IPS-18a (cell line): ENCODE data around the gene UTS2B.

ENCODE experiments used
- H3K27ac ChIP-seq: one replicate; pipeline ENCODE4 v1.5.1; 2013; ENCODE audit warnings: low read length
- H3K27me3 ChIP-seq: one replicate; pipeline ENCODE4 v1.6.1; 2013; ENCODE audit warnings: mild to moderate bottlenecking, low read length; ENCODE audit not compliant: control insufficient read depth, insufficient read depth
- H3K36me3 ChIP-seq: one replicate; pipeline ENCODE4 v1.6.1; 2013; ENCODE audit warnings: low read depth, low read length; ENCODE audit not compliant: control insufficient read depth
- H3K4me1 ChIP-seq: one replicate; pipeline ENCODE4 v1.6.1; 2013; ENCODE audit warnings: low read depth, low read length; ENCODE audit not compliant: control insufficient read depth
- H3K4me3 ChIP-seq: one replicate; pipeline ENCODE4 v1.5.1; 2013; ENCODE audit warnings: low read length
- H3K9ac ChIP-seq: one replicate; pipeline ENCODE4 v1.6.1; 2013; ENCODE audit warnings: mild to moderate bottlenecking, low read length, moderate library complexity
- H3K9me3 ChIP-seq: one replicate; pipeline ENCODE4 v1.6.1; 2013; ENCODE audit warnings: low read depth, low read length; ENCODE audit not compliant: control insufficient read depth

UTS2B gene

GRCh38 chr3:191269289-191270085 lies 60.8 kb downstream of the UTS2B start:
- no peaks in the 10 kb centered on the region for H3K27me3 ChIP-seq
- no peaks in the 10 kb centered on the region for H3K36me3 ChIP-seq
- H3K4me1 ChIP-seq = no peaks in the 10 kb centered on the region
- no peak overlapping the region for H3K9ac ChIP-seq
- H3K4me3 ChIP-seq = no peak overlapping the region
- H3K27ac ChIP-seq = no peak overlapping the region
- no peaks in the 10 kb centered on the region for H3K9me3 ChIP-seq

GRCh38 chr3:191268737-191269136 lies 61.6 kb downstream of the UTS2B start:
- Histone ChIP-seq H3K4me1 (no peaks in the 10 kb centered on the region), H3K27ac (no peak overlapping the region), H3K36me3 (no peaks in the 10 kb centered on the region), H3K9me3 (no peaks in the 10 kb centered on the region), H3K9ac (no peak overlapping the region), H3K4me3 (no peak overlapping the region), H3K27me3 (no peaks in the 10 kb centered on the region)

- Histone ChIP-seq H3K27me3 (no peaks in the 10 kb centered on the region), H3K9me3 (no peaks in the 10 kb centered on the region), H3K4me3 (no peak overlapping the region), H3K9ac (no peak overlapping the region), H3K27ac (no peak overlapping the region), H3K4me1 (peaks cover 17% of the 10 kb centered on the region), H3K36me3 (no peaks in the 10 kb centered on the region)
Observed at GRCh38 chr3:191263850-191264249, 66.5 kb downstream of the UTS2B start.

GRCh38 chr3:191263365-191263764 lies 67.0 kb downstream of the UTS2B start:
- H3K9me3 ChIP-seq = no peaks in the 10 kb centered on the region
- H3K4me1 ChIP-seq = peaks cover 22% of the 10 kb centered on the region
- no peak overlapping the region for H3K4me3 ChIP-seq
- H3K27me3 ChIP-seq = no peaks in the 10 kb centered on the region
- no peaks in the 10 kb centered on the region for H3K36me3 ChIP-seq
- no peak overlapping the region for H3K27ac ChIP-seq
- no peak overlapping the region for H3K9ac ChIP-seq

GRCh38 chr3:191262650-191263049 lies 67.7 kb downstream of the UTS2B start:
- Histone ChIP-seq H3K4me1 (peaks cover 29% of the 10 kb centered on the region), H3K27ac (no peak overlapping the region), H3K36me3 (no peaks in the 10 kb centered on the region), H3K27me3 (no peaks in the 10 kb centered on the region), H3K9ac (no peak overlapping the region), H3K9me3 (no peaks in the 10 kb centered on the region), H3K4me3 (no peak overlapping the region)

- Histone ChIP-seq H3K4me1 (peaks cover 33% of the 10 kb centered on the region), H3K36me3 (no peaks in the 10 kb centered on the region), H3K9me3 (no peaks in the 10 kb centered on the region), H3K4me3 (no peak overlapping the region), H3K27me3 (no peaks in the 10 kb centered on the region), H3K9ac (no peak overlapping the region), H3K27ac (no peak overlapping the region)
Observed at GRCh38 chr3:191261304-191261638, 69.1 kb downstream of the UTS2B start.

GRCh38 chr3:191260431-191261303 lies 69.7 kb downstream of the UTS2B start:
- peaks cover 36% of the 10 kb centered on the region for H3K4me1 ChIP-seq
- no peaks in the 10 kb centered on the region for H3K36me3 ChIP-seq
- H3K4me3 ChIP-seq = no peak overlapping the region
- no peaks in the 10 kb centered on the region for H3K27me3 ChIP-seq
- H3K9me3 ChIP-seq = no peaks in the 10 kb centered on the region
- H3K27ac ChIP-seq = no peak overlapping the region
- H3K9ac ChIP-seq = no peak overlapping the region

- H3K27me3 ChIP-seq = no peaks in the 10 kb centered on the region
- peaks cover 48% of the 10 kb centered on the region for H3K4me1 ChIP-seq
- H3K9me3 ChIP-seq = no peaks in the 10 kb centered on the region
- H3K4me3 ChIP-seq = no peak overlapping the region
- H3K36me3 ChIP-seq = no peaks in the 10 kb centered on the region
- no peak overlapping the region for H3K9ac ChIP-seq
- H3K27ac ChIP-seq = no peak overlapping the region
Observed at GRCh38 chr3:191259486-191259885, 70.8 kb downstream of the UTS2B start.

- no peaks in the 10 kb centered on the region for H3K27me3 ChIP-seq
- H3K9ac ChIP-seq = no peak overlapping the region
- H3K9me3 ChIP-seq = no peaks in the 10 kb centered on the region
- H3K36me3 ChIP-seq = no peaks in the 10 kb centered on the region
- H3K4me1 ChIP-seq = peaks cover 70% of the 10 kb centered on the region
- no peak overlapping the region for H3K4me3 ChIP-seq
- H3K27ac ChIP-seq = no peak overlapping the region
Observed at GRCh38 chr3:191257286-191257685, 73.0 kb downstream of the UTS2B start.

GRCh38 chr3:191256405-191256804 lies 73.9 kb downstream of the UTS2B start:
- H3K27ac ChIP-seq = no peak overlapping the region
- H3K4me3 ChIP-seq = no peak overlapping the region
- no peaks in the 10 kb centered on the region for H3K36me3 ChIP-seq
- H3K9me3 ChIP-seq = no peaks in the 10 kb centered on the region
- H3K27me3 ChIP-seq = no peaks in the 10 kb centered on the region
- no peak overlapping the region for H3K9ac ChIP-seq
- H3K4me1 ChIP-seq = peaks cover 68% of the 10 kb centered on the region

GRCh38 chr3:191255156-191255555 lies 75.2 kb downstream of the UTS2B start:
- H3K4me1 ChIP-seq = peaks cover 56% of the 10 kb centered on the region
- H3K4me3 ChIP-seq = no peak overlapping the region
- no peak overlapping the region for H3K27ac ChIP-seq
- no peaks in the 10 kb centered on the region for H3K27me3 ChIP-seq
- H3K9me3 ChIP-seq = no peaks in the 10 kb centered on the region
- peak overlapping the region; percentile 17 for H3K9ac ChIP-seq
- no peaks in the 10 kb centered on the region for H3K36me3 ChIP-seq
